CD4-positive, alpha-beta T cell (primary cell): ENCODE results near the gene TSSK2. TPM values are rescaled to one million over a fixed set of nuclear protein-coding genes. Genes with fewer than 3 reads are reported as not detected.

ENCODE experiments used
- ATAC-seq: fragments of 200-7000 bp; cut with Tn5 transposase; one replicate; pipeline ENCODE4 v1.10.0; 2022; ENCODE audit warnings: mild to moderate bottlenecking; ENCODE audit not compliant: poor library complexity
- CTCF ChIA-PET: fragments of 350-600 bp; sonication (Branson Sonifier 250); formaldehyde crosslinking; loops from one replicate; lab custom pipeline; 2021; ENCODE audit warnings: antibody characterized with exemption, inconsistent platforms; lab: Charles Lee
- POLR2A ChIA-PET: fragments of 350-600 bp; sonication (Branson Sonifier 250); formaldehyde crosslinking; loops from one replicate; lab custom pipeline; 2021; ENCODE audit warnings: antibody characterized with exemption, inconsistent platforms; lab: Charles Lee
- DNase-seq, 14 experiments: peaks; one replicate each; pipeline ENCODE4 v3.0.0-alpha.2; 2013 to 2020; ENCODE audit warnings: mixed read lengths in 2 of 14
- H3K27ac ChIP-seq, 2 donors: one replicate each; pipeline versions ENCODE4 v1.5.1 to v1.7.0; 2013; ENCODE audit warnings: low read length in 2 of 2, low read depth in 1 of 2, mild to moderate bottlenecking in 1 of 2
- H3K27me3 ChIP-seq, 2 experiments: 1 replicate in 1 of 2; 2 replicates in 1 of 2; pipeline versions ENCODE4 v1.6.1 to v1.7.0; 2013; ENCODE audit warnings: low read length in 2 of 2, control low read depth in 1 of 2, mild to moderate bottlenecking in 1 of 2, moderate library complexity in 1 of 2; ENCODE audit not compliant: insufficient read depth in 2 of 2, control insufficient read depth in 1 of 2
- H3K36me3 ChIP-seq: one replicate; pipeline ENCODE4 v1.6.1; 2013; ENCODE audit warnings: low read length, control low read depth; ENCODE audit not compliant: insufficient read depth
- H3K4me1 ChIP-seq: one replicate; pipeline ENCODE4 v1.6.1; 2013; ENCODE audit warnings: low read length, control low read depth; ENCODE audit not compliant: insufficient read depth
- H3K4me3 ChIP-seq: one replicate; pipeline ENCODE4 v1.5.1; 2013; ENCODE audit warnings: mild to moderate bottlenecking, low read length, moderate library complexity
- H3K9me3 ChIP-seq, 2 experiments: 1 replicate in 1 of 2; 2 replicates in 1 of 2; pipeline versions ENCODE4 v1.6.1 to v1.7.0; 2013; ENCODE audit warnings: low read length in 2 of 2, mild to moderate bottlenecking in 2 of 2, control low read depth in 1 of 2, moderate library complexity in 1 of 2; ENCODE audit not compliant: control insufficient read depth in 1 of 2, insufficient read depth in 1 of 2
- H3K27ac Mint-ChIP-seq: one replicate; pipeline ENCODE4 v1.8.0; 2020; ENCODE audit warnings: mixed read lengths
- H3K27me3 Mint-ChIP-seq: one replicate; pipeline ENCODE4 v1.8.0; 2021; ENCODE audit warnings: mixed read lengths
- H3K36me3 Mint-ChIP-seq: one replicate; pipeline ENCODE4 v1.8.0; 2021; ENCODE audit warnings: low read depth, mixed read lengths
- H3K4me1 Mint-ChIP-seq: one replicate; pipeline ENCODE4 v1.8.0; 2021; ENCODE audit warnings: low read depth, mixed read lengths
- H3K4me3 Mint-ChIP-seq: one replicate; pipeline ENCODE4 v1.8.0; 2020; ENCODE audit warnings: mild to moderate bottlenecking, mixed read lengths
- H3K9me3 Mint-ChIP-seq: one replicate; pipeline ENCODE4 v1.8.0; 2020; ENCODE audit warnings: mixed read lengths
- CTCF ChIP-seq: fragments of 200-600 bp; IDR thresholded peaks from one replicate; pipeline ENCODE4 v1.8.0; 2022; ENCODE audit warnings: antibody characterized with exemption, mild to moderate bottlenecking
- intact Hi-C, 2 experiments: fragments of 100-400 bp; cut with DNase I in 1 of 2; cut with micrococcal nuclease in 1 of 2; formaldehyde crosslinking; loops; one replicate each; pipeline versions ENCODE4 v1.15.1 to v1.9.0; 2023 to 2025; cut with DNase I, micrococcal nuclease
- total RNA-seq, 174 experiments: library from RNA in 2 of 174; stranded (reverse) in 2 of 174; gene quantifications; one replicate each; pipeline ENCODE4 v1.2.3 and lab custom pipeline; 2021 to 2026

TSSK2 gene
- total RNA-seq, 2 experiments from 2014 or later: 0.31 TPM; not detected in 1

GRCh38 chr22:19113429-19113828 is 17.7 kb upstream of the TSSK2 start:
- H3K27ac ChIP-seq: no peak overlapping the region
- Mint-ChIP-seq H3K27ac (no peak overlapping the region), H3K4me1 (peaks cover 83% of the 10 kb centered on the region), H3K36me3 (peaks cover 28% of the 10 kb centered on the region), H3K27me3 (no peaks in the 10 kb centered on the region), H3K9me3 (no peaks in the 10 kb centered on the region), H3K4me3 (no peak overlapping the region)
- ATAC-seq (no peak), DNase-seq (no peak)
- intact Hi-C loops: no loop called here
- peaks cover 76% of the 10 kb centered on the region for H3K4me1 ChIP-seq
- TF ChIP-seq CTCF: no peak
- H3K9me3 ChIP-seq: no peaks in the 10 kb centered on the region
- POLR2A ChIA-PET: no interaction called here
- CTCF ChIA-PET: no interaction called here
- peaks cover 27% of the 10 kb centered on the region for H3K36me3 ChIP-seq
- no peaks in the 10 kb centered on the region for H3K27me3 ChIP-seq
- H3K4me3 ChIP-seq: no peak overlapping the region

GRCh38 chr22:19114984-19115552 is 16.0 kb upstream of the TSSK2 start:
- POLR2A ChIA-PET: interaction anchor here (0.8 to 1.0 kb wide), 2 partner anchors 30 to 316 kb away, joined by 3 to 5 read pairs; partner anchors contain the start of genes ESS2 and HIRA
- ATAC-seq (no peak), DNase-seq (no peak)
- intact Hi-C loops: no loop called here
- no peak overlapping the region for H3K27ac ChIP-seq
- peak overlapping the region; percentile 12 for H3K4me3 Mint-ChIP-seq
- CTCF ChIA-PET: interaction anchor here (1.4 to 1.6 kb wide), 3 partner anchors 8 to 29 kb away, joined by 4 to 6 read pairs (median 5); partner anchors contain the start of genes ESS2 and TSSK2
- peaks cover 80% of the 10 kb centered on the region for H3K4me1 ChIP-seq
- H3K27me3 Mint-ChIP-seq: no peaks in the 10 kb centered on the region
- peaks cover 83% of the 10 kb centered on the region for H3K4me1 Mint-ChIP-seq
- H3K27me3 ChIP-seq: no peaks in the 10 kb centered on the region
- H3K4me3 ChIP-seq: no peak overlapping the region
- H3K36me3 ChIP-seq: peaks cover 31% of the 10 kb centered on the region
- TF ChIP-seq CTCF: no peak
- peak overlapping the region; percentile 56 for H3K27ac Mint-ChIP-seq
- peaks cover 24% of the 10 kb centered on the region for H3K36me3 Mint-ChIP-seq
- H3K9me3 ChIP-seq: no peaks in the 10 kb centered on the region
- H3K9me3 Mint-ChIP-seq: no peaks in the 10 kb centered on the region

GRCh38 chr22:19115628-19116027 is 15.5 kb upstream of the TSSK2 start:
- peak overlapping the region; percentile 56 for H3K27ac Mint-ChIP-seq
- ChIA-PET POLR2A (no interaction called here), CTCF (interaction anchor here (0.5 to 1.6 kb wide), 4 partner anchors 8 to 29 kb away, joined by 3 to 6 read pairs (median 4); partner anchors contain the start of genes ESS2 and TSSK2)
- Histone ChIP-seq H3K27me3 (no peaks in the 10 kb centered on the region), H3K27ac (no peak overlapping the region), H3K4me1 (peaks cover 80% of the 10 kb centered on the region), H3K4me3 (no peak overlapping the region), H3K9me3 (no peaks in the 10 kb centered on the region), H3K36me3 (peaks cover 31% of the 10 kb centered on the region)
- peaks cover 83% of the 10 kb centered on the region for H3K4me1 Mint-ChIP-seq
- intact Hi-C loops: no loop called here
- no peaks in the 10 kb centered on the region for H3K27me3 Mint-ChIP-seq
- ATAC-seq: peak; percentile 45
- no peaks in the 10 kb centered on the region for H3K9me3 Mint-ChIP-seq
- DNase-seq: peak in 1 of 14 experiments; percentile 20
- no peak for TF ChIP-seq CTCF
- no peak overlapping the region for H3K4me3 Mint-ChIP-seq
- peaks cover 27% of the 10 kb centered on the region for H3K36me3 Mint-ChIP-seq
